ENCODE data around the gene CTXND1.

The CTXND1 gene

GRCh38 chr15:80216141-80216540 lies 35.9 kb downstream of the CTXND1 start:
- Histone ChIP-seq H3K27ac (replicated peaks) (no peak overlapping the region), H3K4me3 (replicated peaks; ENCODE audit: insufficient read depth, low read length) (no peak overlapping the region), H3K27me3 (ENCODE audit: insufficient read depth, poor library complexity, severe bottlenecking) (peaks cover 4% of the 10 kb centered on the region)
- no peak for DNase-seq (ENCODE audit: low read depth in 1 of 2, low spot score in 1 of 2)
- TF ChIP-seq SPI1 (IDR thresholded peaks at IDR 0.05; ENCODE audit: borderline replicate concordance, low read depth) (no peak), REST (IDR thresholded peaks at IDR 0.05; ENCODE audit: insufficient replicate concordance, low read depth) (no peak), GABPA (IDR thresholded peaks at IDR 0.05; ENCODE audit: low read depth) (no peak), POLR2AphosphoS5 (IDR thresholded peaks at IDR 0.05; ENCODE audit: low read depth) (no peak)
- TF ChIP-seq, protein P1, sequence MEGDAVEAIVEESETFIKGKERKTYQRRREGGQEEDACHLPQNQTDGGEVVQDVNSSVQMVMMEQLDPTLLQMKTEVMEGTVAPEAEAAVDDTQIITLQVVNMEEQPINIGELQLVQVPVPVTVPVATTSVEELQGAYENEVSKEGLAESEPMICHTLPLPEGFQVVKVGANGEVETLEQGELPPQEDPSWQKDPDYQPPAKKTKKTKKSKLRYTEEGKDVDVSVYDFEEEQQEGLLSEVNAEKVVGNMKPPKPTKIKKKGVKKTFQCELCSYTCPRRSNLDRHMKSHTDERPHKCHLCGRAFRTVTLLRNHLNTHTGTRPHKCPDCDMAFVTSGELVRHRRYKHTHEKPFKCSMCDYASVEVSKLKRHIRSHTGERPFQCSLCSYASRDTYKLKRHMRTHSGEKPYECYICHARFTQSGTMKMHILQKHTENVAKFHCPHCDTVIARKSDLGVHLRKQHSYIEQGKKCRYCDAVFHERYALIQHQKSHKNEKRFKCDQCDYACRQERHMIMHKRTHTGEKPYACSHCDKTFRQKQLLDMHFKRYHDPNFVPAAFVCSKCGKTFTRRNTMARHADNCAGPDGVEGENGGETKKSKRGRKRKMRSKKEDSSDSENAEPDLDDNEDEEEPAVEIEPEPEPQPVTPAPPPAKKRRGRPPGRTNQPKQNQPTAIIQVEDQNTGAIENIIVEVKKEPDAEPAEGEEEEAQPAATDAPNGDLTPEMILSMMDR (IDR thresholded peaks at IDR 0.05; ENCODE audit: insufficient read depth, low read length): no peak

DNA sequence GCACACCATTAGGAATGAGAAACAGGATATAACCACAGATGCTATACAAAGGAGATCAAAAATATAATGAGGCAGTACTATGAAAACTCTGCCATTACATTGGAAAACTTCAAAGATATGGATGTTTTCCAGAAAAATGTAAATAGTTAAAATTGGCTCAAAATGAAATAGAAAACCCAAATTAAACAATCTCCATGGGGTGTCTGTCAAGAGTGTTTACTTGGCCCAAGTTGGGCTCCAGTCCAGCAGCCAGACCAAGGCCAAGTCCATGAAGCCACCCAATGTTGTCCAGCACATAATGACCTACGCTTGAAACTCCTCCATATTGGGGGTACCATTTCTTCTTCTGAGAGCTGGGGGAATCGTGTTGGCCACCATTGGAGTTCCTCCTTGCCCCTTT lies 37.1 kb downstream of the CTXND1 start:
- TF ChIP-seq REST (IDR thresholded peaks at IDR 0.05; ENCODE audit: insufficient replicate concordance, low read depth) (no peak), POLR2AphosphoS5 (IDR thresholded peaks at IDR 0.05; ENCODE audit: low read depth) (no peak), GABPA (IDR thresholded peaks at IDR 0.05; ENCODE audit: low read depth) (no peak), SPI1 (IDR thresholded peaks at IDR 0.05; ENCODE audit: borderline replicate concordance, low read depth) (no peak)
- TF ChIP-seq, protein P1 (IDR thresholded peaks at IDR 0.05; ENCODE audit: insufficient read depth, low read length): no peak
- H3K4me3 ChIP-seq (replicated peaks; ENCODE audit: insufficient read depth, low read length): no peak overlapping the region
- peaks cover 4% of the 10 kb centered on the region for H3K27me3 ChIP-seq (ENCODE audit: insufficient read depth, poor library complexity, severe bottlenecking)
- no peak for DNase-seq (ENCODE audit: low read depth in 1 of 2, low spot score in 1 of 2)
- H3K27ac ChIP-seq (replicated peaks): no peak overlapping the region

DNA sequence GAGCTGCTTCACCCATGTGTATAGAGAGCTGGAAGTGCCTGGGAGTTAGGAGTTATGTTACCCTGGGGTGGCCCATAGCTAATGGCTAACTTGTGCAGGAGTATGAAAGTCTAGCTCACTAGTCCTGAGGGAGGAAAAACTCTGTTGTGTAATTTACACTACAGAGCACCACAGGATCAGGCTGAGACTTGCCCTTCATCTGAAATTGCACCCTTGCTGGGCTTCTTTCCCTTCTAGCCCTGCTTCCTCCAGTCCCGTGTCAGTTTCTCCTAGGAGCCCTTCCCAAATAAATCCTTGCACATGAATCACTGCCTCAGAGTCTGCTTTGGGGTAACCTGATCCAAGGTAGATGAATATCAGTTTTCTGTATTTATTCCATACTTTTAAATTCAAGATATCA lies 40.0 kb downstream of the CTXND1 start:
- TF ChIP-seq GABPA (IDR thresholded peaks at IDR 0.05; ENCODE audit: low read depth): no peak
- TF ChIP-seq, protein P1 (IDR thresholded peaks at IDR 0.05; ENCODE audit: insufficient read depth, low read length): no peak
- no peak for TF ChIP-seq POLR2AphosphoS5 (IDR thresholded peaks at IDR 0.05; ENCODE audit: low read depth)
- TF ChIP-seq REST (IDR thresholded peaks at IDR 0.05; ENCODE audit: insufficient replicate concordance, low read depth): no peak
- TF ChIP-seq SPI1 (IDR thresholded peaks at IDR 0.05; ENCODE audit: borderline replicate concordance, low read depth): no peak
- no peak overlapping the region for H3K4me3 ChIP-seq (replicated peaks; ENCODE audit: insufficient read depth, low read length)
- H3K27ac ChIP-seq (replicated peaks): no peak overlapping the region
- peaks cover 14% of the 10 kb centered on the region for H3K27me3 ChIP-seq (ENCODE audit: insufficient read depth, poor library complexity, severe bottlenecking)
- no peak for DNase-seq (ENCODE audit: low read depth in 1 of 2, low spot score in 1 of 2)

Data from HL-60 (cell line).